NCI-H524 treated with DMSO at 0.1 percent for 48 hours (cell line): ENCODE results near the gene PHACTR3.

ENCODE experiments used
- DNase-seq: peaks from one replicate; lab custom pipeline; 2025; lab: John Stamatoyannopoulos, UW

Gene PHACTR3

DNA sequence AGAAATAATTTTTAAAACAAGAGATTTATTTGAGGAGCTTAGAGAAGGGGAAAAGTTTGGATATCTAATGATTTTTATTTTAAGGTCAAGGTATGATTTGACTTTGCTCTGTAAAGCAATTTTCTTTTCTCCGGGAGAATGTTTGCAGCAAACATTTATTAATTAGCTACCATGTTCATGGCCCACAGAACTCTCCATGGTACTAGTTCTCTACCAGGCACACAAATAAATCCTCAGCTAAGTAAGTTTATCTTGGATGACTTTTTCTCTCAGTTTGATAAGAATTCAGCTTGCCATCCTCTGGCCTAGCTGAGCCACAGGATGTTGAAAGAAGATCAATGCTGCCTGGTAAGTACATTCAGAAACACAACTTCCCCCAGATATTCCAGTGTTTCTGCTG, 94.3 kb downstream of the PHACTR3 start:
- no peak for DNase-seq

DNA sequence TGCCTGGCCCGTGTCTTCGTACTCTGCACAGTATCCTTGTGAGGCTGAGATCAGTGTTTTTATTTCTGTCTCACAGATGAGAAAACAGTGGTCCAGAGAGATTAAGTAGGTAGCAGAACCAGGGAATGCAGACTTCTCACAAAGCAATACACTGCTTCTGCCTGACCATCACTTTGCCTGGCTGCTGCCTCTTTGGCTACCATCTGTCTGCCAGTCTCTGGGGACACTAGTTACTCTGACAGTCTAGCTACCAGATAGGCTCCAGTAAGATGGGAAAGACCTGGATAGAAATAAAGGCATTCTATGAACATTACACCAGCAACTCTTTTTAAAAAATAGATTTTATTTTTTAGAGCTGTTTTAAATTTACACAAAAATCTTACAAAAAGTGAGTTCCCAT, 96.9 kb downstream of the PHACTR3 start:
- no peak for DNase-seq

DNA sequence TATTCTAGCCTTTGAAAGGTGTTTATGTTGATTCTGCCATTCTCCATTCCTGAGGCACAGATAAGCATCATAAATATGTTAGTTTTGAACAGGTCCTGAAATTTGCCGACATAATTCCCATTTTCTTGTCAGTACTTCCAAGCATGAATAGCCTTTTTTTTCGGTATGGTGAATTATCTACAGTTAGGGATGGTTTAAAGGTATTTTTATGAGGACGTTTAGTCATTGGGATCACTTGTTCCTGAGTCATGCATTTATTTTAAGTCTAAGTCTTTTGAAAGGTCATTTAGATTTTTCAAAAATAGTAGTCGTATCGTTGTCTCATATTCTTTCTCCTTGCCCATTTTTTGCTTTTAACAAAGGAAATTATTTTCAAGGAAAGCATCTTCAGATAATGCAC, 98.7 kb downstream of the PHACTR3 start:
- DNase-seq = no peak

DNA sequence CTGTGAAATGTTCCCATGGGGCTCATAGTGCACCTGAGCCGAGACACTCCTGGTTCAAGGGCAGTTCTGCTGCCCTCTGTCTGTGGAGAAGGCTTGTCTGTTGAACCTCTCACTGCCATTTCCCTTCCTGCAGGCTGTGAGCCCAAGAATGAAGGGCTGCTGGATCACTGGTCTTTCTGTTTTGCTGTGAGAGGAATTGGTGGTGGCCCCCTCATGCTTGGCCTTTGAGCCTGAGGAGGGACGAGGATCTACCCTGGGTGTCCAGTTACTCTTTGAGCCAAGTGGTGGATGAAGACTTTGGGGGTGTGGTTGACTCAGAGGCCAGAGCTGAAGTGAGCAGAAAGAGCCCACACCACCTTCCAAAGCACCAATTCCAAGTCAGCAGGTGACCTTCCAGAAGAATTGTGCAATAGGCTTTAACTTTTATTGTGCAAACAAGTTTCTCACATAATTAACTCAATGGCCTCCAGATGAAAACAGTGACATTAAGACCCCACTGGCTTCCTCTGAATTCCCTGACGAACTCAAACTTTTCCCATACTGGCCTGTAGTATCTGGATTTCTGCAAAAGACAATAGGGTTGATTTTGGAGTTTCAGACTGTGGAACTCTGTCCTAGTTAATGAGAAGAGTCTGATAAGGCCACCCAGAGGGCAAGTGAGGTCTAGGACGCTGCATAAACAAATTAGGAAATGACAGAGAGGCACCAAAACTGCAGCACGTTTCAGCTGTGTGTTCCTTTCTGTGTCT, 101.5 kb downstream of the PHACTR3 start:
- no peak for DNase-seq

DNA sequence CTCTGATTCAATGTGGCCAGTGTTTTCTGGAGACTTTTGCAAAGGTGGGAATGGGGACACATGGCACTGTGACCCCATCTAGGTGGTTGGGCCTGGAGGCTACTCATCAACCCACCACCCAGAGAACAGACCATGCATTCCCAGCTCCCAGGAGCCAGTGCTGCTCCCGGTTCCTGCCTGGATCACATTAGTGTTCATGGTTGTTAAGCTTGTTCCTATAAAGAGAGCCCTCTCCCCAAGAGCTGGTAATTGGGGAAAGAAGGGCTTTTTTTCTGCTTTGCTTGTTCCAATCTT, 102.0 kb downstream of the PHACTR3 start:
- DNase-seq = no peak

DNA sequence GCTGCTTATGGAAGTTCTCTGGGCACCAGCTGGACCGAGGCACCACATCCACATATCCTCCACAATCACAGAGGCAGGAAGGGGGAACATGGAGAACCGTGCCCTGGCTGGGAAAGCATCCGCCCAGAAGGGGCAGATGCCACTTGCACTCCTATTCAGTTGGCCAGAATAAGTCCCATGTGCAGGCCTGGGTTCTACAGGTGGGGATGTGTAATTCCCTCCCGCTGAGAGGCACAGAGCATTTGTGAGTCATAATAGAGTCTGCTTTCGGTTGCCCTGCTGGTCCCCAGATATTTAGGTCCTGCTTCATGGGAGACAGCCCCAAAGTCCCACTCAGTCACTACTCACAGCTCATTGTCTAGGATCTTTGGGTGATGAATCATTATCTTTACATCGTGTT, 104.0 kb downstream of the PHACTR3 start:
- DNase-seq = no peak

DNA sequence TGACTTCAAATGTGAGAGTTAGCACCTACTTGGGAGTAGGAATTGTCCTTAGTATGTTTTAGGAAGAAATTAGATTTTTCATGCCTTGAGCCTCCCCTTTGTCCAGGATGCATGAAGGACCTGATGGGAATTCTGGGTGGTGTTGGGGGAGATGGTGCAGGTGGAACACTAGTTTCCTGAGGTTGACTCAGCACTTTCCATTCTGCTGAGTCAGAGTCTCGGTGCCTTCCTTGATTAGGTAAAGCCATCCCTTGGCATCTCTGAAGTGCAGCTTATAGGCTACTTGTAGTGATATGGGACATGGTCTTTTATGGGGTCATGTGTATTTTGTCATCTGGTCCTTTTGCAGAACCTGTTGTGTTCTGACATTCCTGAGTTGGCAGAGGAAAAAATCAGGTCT, 105.3 kb downstream of the PHACTR3 start:
- DNase-seq = no peak

DNA sequence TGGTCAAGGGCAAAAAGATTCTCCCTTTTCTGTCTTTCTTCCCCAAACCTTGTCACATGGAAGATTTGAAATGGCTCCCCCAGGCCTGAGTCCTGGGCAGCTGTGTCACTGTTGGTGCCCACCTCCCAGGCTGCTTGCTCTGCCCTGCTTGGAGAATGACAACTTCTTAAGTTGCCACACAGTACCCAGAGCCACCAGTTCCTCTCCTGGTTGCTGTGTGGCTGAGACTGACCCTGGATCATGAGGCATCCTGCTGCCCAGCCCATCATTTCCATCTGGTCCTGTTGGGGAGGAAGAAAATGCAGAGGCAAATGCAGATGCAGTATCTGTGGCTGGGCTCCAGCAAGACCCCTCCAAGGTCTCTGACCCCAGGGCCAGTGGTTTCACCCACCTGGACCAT, 113.7 kb downstream of the PHACTR3 start:
- DNase-seq = no peak

DNA sequence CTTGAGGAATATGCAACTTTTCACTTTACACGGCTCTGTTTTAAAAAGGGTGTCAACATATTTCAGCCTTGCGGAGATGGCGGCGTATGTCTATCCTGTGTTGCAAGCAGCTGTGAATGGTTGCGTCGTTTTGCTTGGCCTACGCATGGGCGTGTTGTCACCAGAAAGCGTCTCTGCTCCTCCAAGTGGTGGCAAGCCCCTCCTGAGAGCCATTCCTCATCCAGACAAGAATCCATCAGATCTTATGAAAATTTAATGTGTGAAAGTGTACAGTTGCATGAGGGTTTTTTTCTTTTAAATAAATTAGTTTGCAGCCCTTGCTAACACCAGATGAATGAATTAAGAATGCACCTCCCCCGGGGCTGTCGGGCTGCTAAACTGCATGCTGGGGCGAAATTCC, 114.4 kb downstream of the PHACTR3 start:
- DNase-seq = no peak

DNA sequence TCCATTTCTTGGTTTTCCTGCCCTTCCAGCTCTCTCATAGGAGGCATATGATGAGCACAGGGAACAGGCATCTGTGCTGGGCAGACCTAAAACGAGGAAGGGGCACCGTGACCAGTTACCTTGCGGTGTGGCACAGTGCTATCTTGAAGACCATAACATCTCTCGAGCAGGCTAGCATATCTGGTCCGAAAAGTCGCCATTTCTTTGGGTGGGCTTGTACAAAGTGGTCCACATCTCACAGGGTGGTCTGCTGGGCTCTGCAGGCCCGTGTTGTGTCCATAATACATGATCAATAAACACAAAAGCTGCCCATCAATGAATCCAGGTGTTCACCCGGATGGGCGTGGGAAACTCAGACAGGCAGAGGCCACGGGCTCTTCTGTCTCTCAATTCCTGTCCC, 115.7 kb downstream of the PHACTR3 start:
- DNase-seq = no peak

DNA sequence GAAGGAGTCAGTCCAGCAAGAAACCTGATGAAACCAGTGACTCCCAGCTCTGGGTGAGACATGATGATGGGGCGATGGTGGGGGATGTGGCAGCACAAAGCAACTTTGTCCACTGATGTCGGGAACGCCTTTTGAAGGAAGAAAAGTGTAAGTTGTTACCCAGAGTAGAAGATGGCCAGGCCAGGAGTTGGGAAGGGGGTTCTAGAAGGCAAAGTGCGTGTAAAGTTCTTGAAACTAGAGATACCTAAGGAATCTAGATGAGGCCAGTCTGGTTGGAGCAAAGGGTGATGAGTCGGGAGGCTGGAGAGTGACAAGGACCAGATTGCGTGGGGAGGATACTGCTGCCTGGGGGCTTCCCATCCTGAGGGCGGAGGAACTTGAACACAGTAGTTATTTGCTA, 117.0 kb downstream of the PHACTR3 start:
- DNase-seq = no peak

DNA sequence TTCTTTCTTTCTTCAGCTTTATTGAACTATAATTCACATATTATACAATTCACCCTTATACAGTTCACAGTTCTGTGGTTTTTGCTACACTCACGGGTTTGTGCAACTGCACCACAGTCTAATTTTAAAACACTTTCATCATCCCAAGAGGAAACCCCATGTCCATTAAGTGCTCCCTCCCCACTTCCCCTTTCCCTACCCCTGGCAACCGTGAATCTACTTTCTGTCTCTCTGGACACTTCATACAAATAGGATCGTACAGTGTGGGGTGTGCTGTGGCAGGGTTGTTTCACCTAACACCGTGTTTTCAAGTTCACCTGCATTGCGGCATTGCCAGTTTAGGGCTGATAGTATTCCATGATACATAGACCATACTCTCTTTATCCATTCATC, 118.8 kb downstream of the PHACTR3 start:
- no peak for DNase-seq

DNA sequence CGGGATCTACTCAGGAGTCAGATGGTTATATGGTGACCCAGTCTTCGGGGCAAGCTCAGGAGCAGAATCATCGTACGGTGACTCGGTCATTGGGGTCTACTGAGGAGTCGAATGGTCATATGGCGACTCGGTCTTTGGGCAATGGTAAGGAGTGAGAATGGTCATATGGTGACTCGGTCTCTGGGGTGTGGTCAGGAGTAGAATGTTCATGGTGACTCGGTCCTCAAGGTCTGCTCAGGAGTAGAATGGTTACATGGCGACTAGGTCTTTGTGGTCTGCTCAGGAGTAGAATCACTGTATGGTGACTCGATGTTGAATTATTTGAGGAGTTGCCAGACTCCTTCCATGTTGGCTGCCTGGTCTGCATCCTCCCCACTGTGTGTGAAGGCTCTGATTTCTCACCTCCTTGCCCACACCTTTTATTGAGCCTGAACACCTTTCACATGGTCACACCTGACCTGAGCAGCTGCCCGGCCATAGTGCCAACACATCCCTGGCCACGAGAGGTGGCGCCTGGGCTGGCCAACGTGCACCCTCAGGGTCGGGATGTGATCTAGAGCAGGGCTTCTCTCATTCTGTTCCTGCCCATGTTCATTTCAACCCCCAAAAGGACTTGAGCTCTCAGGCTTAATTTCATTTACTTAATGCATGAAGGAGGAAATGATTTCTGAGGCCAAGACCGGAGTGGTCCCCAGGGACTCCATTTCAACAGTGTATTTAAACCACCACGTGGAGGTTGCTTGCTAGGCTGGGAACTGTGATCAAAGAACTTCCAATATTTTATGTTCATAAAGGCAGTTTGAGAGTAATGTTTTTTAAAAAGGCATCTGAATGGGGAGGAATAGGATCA, 119.5 kb downstream of the PHACTR3 start:
- DNase-seq = no peak

DNA sequence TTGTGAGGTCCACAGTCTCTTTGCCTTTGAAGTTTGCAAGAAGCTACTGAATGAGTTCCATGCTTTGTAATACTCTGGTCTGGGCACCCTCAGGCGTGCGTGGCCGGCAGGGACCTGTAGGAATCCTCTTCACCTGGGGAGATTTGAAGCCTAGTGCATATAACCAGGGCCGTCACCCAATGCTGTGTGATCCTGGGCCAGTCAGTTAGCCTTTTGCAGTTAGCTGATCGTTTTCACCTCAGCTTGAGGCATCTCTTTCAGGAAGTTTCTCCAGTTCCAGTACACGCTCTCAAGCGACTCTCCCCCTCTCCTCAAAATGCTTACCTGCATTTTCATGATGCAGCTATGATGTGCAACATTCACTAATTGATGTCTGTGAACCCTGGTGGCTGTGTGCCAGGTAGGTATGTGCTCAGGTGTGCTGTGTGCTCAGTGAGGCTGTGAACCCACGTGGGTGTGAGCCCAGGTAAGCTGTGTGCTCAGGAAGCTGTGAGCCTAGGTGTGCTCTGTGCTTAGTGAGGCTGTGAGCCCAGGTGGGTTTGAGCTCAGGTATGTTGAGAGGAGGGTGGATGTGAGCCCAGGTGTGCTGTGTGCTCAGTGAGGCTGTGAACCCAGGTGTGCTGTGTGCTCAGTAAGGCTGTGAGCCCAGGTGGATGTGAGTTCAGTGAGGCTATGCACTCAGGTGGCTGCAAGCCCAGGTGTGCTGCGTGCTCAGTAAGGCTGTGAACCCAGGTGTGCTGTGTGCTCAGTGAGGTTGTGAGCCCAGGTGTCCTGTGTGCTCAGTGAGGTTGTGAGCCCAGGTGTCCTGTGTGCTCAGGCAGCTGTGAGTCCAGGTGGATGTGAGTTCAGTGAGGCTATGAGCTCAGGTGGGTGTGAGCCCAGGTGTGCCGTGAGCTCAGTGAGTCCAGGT, 120.4 kb downstream of the PHACTR3 start:
- DNase-seq = no peak

DNA sequence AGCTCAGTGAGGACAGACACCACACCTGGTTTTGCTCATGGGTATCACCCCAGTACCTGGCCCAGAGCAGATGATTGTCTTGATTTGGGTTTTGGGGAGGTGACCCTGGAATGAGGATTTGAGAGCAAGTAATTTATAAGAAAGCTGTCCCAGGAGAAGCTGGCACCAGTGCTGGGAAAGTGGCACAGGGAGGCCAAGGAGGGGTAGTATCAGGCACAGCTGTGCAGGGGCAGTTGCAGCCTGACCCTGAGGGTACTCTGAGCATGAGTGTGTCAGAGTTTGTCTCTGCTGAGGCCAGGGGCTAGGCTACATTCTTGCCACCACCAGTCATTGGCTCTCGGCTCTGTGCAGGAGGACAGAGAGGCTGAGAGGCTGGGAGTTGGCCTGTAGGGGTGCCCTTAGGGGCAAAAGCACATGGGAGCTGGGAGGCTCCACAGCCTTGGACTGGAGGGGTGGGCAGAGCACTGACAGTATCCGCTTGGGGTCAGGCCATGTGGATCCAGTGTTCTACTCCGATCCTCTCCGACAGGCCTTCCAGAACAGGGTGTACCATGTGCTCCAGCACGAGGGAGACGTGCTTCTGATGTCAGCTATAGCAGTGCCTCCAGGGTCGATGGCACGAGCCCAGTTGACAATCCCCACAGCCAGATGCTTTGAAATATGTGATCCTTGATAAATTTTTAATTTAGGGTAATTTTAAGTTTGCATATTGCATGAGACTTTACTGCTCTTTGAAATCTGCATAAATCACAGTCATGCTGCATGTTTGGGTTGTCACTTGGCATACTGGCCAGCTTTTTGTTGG, 121.3 kb downstream of the PHACTR3 start:
- no peak for DNase-seq

DNA sequence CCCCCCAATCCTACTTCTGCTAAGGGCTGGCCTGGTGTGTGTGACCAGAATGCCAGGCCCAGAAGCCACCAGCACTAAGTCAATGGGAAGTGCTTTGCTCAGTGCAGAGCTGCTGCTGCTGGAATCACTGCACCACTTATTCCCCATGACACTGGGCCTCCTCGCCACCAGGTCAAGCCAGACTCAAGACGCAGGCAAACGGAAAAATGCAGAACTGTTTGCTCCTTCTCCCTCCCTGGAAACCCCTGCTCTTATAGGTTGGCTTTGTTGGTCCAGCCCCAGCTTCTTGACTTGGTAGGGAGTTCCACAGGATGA, 121.9 kb downstream of the PHACTR3 start:
- no peak for DNase-seq

DNA sequence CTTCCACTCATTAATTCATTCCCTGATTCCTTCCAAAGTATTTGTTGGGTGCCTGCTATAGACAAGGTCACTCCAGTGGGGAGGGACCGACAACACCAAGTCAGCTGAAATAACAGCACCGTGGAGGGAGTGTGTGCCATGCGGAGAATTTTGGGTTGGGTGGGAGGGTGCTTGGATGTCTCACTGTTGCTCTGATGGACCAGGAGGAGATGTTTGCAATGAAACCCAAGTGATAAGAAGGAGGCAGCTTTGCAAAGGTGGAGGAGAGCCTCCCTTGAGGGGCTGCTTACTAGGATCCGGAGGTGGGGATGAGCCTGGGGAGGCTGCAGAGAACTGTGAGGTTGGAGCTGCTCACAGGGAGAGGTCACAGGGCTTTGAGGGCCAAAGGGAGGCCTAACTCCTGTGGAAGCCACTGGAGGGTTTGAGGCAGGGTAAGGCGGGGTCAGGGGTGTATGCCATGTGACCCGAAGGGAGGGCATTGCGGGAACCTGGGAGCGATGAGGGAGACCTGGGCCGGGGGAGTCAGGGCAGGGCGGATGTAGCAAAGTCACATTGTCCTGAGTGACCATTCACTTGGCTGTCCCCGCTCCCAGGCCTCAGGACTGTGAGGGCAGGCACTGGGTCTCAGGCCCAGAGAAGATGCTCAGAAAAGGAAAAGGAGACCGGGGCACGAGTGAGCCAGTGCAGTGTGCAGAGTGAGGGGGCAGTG, 124.5 kb downstream of the PHACTR3 start:
- DNase-seq = no peak

DNA sequence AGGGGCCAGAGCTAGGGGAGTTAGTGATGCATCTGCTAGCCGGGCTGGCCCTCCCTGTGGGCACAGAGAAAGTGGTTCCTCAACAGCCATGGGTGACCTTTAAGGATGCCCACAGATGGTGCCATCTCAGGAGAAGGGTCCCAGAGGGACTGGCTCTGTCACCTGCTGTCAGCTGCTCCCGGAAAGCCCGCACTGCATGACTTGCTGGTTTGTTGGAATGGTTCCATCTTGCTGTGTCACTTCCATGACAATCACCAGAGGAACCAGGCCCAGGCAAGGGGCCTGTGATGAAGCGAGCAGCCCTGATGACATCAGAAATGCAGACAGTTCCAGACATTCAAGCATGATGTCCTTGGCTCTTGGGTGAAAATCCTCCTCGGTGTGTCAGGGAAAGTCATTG, 125.2 kb downstream of the PHACTR3 start:
- no peak for DNase-seq

DNA sequence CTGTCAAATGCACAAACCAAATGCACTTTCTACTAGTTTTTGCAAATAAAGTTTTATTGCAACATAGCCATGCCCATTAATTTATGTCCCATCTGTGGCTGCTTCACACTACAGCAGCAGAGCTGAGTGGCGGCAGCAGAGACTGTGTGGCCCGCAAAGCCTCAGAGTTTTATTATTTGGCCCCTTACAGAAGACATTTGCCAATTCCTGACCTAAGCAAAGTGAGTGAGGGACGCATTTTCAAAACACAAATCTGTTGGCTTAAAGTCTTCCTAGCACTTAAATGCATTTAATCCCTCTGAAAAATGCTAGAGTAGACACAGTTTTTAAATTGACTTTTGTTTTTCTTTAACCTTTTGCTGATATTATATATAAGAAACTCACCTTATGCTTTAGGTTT, 126.4 kb downstream of the PHACTR3 start:
- DNase-seq = no peak

DNA sequence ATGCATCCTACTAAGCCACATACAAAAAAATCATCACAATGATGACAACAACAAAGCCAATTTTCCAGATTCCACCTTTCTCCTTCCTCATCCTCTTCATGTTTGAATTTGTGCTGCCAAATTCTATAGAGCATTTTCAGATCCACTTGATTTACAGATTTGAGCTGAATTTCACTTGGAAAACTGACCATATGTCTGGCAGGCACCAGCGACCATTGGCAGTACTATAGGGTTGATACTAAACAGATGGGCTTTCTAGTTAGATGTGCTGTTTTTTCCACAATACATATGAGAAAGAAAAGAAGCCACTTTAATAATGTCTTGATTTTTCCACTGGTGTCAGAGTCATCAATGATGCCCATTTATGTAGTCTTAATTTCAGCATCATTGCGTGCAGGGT, 127.0 kb downstream of the PHACTR3 start:
- no peak for DNase-seq

DNA sequence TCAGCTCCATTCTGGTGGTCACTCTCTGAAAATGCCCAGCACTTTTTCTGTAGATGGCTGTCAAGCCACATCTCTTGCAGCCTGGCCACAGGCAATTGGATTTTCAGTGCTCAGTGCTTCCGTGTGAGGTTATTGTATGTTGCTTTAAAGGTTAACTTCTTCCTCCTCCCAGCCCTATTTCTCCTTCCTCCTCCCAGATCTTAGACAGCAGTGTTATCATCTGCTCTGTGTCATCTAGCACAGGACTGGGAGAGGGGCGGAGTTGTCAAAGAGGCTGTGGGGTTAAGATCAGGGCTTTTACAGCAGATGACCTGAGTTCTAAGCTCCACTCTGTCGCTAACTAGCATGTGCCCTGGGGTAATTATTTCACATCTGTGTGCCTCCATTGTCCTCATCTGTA, 129.0 kb downstream of the PHACTR3 start:
- no peak for DNase-seq
